Keratinocyte (primary cell): ENCODE data around the gene FRMD4B. TPM values are rescaled to one million over a fixed set of nuclear protein-coding genes. Genes with fewer than 3 reads are reported as not detected.

Experiments
- DNase-seq: peaks from one replicate; pipeline ENCODE4 v3.0.0-alpha.2; 2011; ENCODE audit warnings: low read depth, missing footprints, low spot score
- FAIRE-seq: peaks from 2 replicates; lab custom pipeline; 2011; peaks lifted over from hg19 to GRCh38; lab: Jason Lieb, UNC
- H2AFZ ChIP-seq: 2 replicates; pipeline ENCODE4 v1.6.0; 2012; ENCODE audit warnings: low read length, control low read depth, inconsistent platforms; ENCODE audit not compliant: control insufficient read depth
- H3K27ac ChIP-seq: 2 replicates; pipeline ENCODE4 v1.5.1; 2011; ENCODE audit warnings: low read length; ENCODE audit not compliant: control insufficient read depth, insufficient read depth
- H3K27me3 ChIP-seq: 3 replicates; pipeline ENCODE4 v1.6.0; 2011; ENCODE audit warnings: low read length; ENCODE audit not compliant: control insufficient read depth, insufficient read depth; ENCODE audit errors: extremely low read depth
- H3K36me3 ChIP-seq, 2 experiments: 2 replicates in 1 of 2; 3 replicates in 1 of 2; pipeline ENCODE4 v1.5.1; 2011; ENCODE audit warnings: low read length in 2 of 2, mild to moderate bottlenecking in 1 of 2; ENCODE audit not compliant: control insufficient read depth in 2 of 2, insufficient read depth in 2 of 2; ENCODE audit errors: extremely low read depth in 1 of 2
- H3K4me1 ChIP-seq: 3 replicates; pipeline ENCODE4 v1.5.1; 2011; ENCODE audit warnings: low read length; ENCODE audit not compliant: control insufficient read depth, insufficient read depth; ENCODE audit errors: extremely low read depth
- H3K4me2 ChIP-seq: 3 replicates; pipeline ENCODE4 v1.6.0; 2011; ENCODE audit warnings: low read depth, low read length; ENCODE audit not compliant: control insufficient read depth, insufficient read depth; ENCODE audit errors: extremely low read depth
- H3K4me3 ChIP-seq, 3 experiments: fragments of 200-600 bp in 1 of 3; sonication (generic) in 1 of 3; 2 replicates in 2 of 3; 3 replicates in 1 of 3; pipeline ENCODE4 v1.5.1; 2011 to 2016; ENCODE audit warnings: low read length in 3 of 3, mild to moderate bottlenecking in 3 of 3, control low read depth in 2 of 3, inconsistent platforms in 1 of 3, low read depth in 1 of 3, mixed read lengths in 1 of 3, mixed run types in 1 of 3, moderate library complexity in 1 of 3; ENCODE audit not compliant: control insufficient read depth in 2 of 3, insufficient read depth in 2 of 3; ENCODE audit errors: extremely low read depth in 1 of 3
- H3K79me2 ChIP-seq: 2 replicates; pipeline ENCODE4 v1.6.0; 2012; ENCODE audit warnings: low read length; ENCODE audit not compliant: control insufficient read depth, insufficient read depth
- H3K9ac ChIP-seq: 3 replicates; pipeline ENCODE4 v1.6.0; 2011; ENCODE audit warnings: low read length; ENCODE audit not compliant: control insufficient read depth, insufficient read depth; ENCODE audit errors: extremely low read depth
- H3K9me1 ChIP-seq: 3 replicates; pipeline ENCODE4 v1.6.0; 2011; ENCODE audit warnings: low read length; ENCODE audit not compliant: control insufficient read depth, insufficient read depth; ENCODE audit errors: extremely low read depth
- H3K9me3 ChIP-seq: 2 replicates; pipeline ENCODE4 v1.5.1; 2012; ENCODE audit warnings: low read depth, low read length; ENCODE audit not compliant: control insufficient read depth
- H4K20me1 ChIP-seq: 3 replicates; pipeline ENCODE4 v1.6.0; 2011; ENCODE audit warnings: low read length; ENCODE audit not compliant: control insufficient read depth, insufficient read depth; ENCODE audit errors: extremely low read depth
- CTCF ChIP-seq, 3 experiments: IDR thresholded peaks in 1 of 3; conservative IDR thresholded peaks in 1 of 3; optimal IDR thresholded peaks in 1 of 3; 2 replicates in 2 of 3; 3 replicates in 1 of 3; pipeline versions ENCODE3 to v1.5.1; 2011; ENCODE audit warnings: low read length in 3 of 3, mild to moderate bottlenecking in 3 of 3, moderate library complexity in 2 of 3, control low read depth in 1 of 3, inconsistent platforms in 1 of 3; ENCODE audit not compliant: insufficient read depth in 2 of 3; ENCODE audit errors: extremely low read depth in 1 of 3
- EZH2 ChIP-seq: IDR thresholded peaks from one replicate; pipeline ENCODE4 v1.6.1; 2012; ENCODE audit warnings: inconsistent platforms, mild to moderate bottlenecking, low read length, moderate library complexity
- dilution Hi-C: fragments of 300-500 bp; cut with MboI; formaldehyde crosslinking; loops from one replicate; pipeline ENCODE4 v1.7.0; 2020; ENCODE audit warnings: low sequenced_read_pairs; ENCODE audit not compliant: extremely low pct_ligation_motif_present
- polyA plus RNA-seq, 5 experiments: library from polyadenylated mRNA; depleted of rRNA in 3 of 5; stranded (reverse) in 3 of 5; stranded (forward) in 1 of 5; unstranded in 1 of 5; fragments of >200 nt; gene quantifications; 1 replicate in 1 of 5; 2 replicates in 3 of 5; 3 replicates in 1 of 5; pipeline versions ENCODE4 v1.2.1 to v1.2.3, GENCODE V29; 2011 to 2012; ENCODE audit warnings: missing spikeins in 2 of 5, low read depth in 1 of 5, low replicate concordance in 1 of 5

FRMD4B gene
- polyA plus RNA-seq, 1 donor (not counting 4 experiments of a cell fraction or from before 2014, with no cell fraction given): 48.3 TPM

GRCh38 chr3:69193749-69194148 lies 192.1 kb downstream of the FRMD4B start:
- peak; percentile 59 for FAIRE-seq
- peaks cover 32 to 57% of the 10 kb centered on the region in 2 experiments for H3K36me3 ChIP-seq

GRCh38 chr3:69191516-69191915 lies 194.4 kb downstream of the FRMD4B start:
- H3K9ac ChIP-seq: no peak overlapping the region
- no peaks in the 10 kb centered on the region for H3K9me3 ChIP-seq
- no peak for TF ChIP-seq EZH2
- TF ChIP-seq CTCF (optimal IDR thresholded peaks at IDR 0.05 in 1 of 3, IDR thresholded peaks at IDR 0.05 in 1 of 3, conservative IDR thresholded peaks at IDR 0.05 in 1 of 3; ENCODE audit: extremely low read depth in 1 of 3, insufficient read depth in 2 of 3, low read length in 3 of 3): no peak
- no peak overlapping the region for H3K4me3 ChIP-seq
- H3K4me2 ChIP-seq: no peak overlapping the region
- no peaks in the 10 kb centered on the region for H3K4me1 ChIP-seq
- H3K27me3 ChIP-seq: no peaks in the 10 kb centered on the region
- peaks cover 29 to 40% of the 10 kb centered on the region in 2 experiments for H3K36me3 ChIP-seq
- H3K27ac ChIP-seq: no peak overlapping the region
- no peaks in the 10 kb centered on the region for H4K20me1 ChIP-seq
- H3K79me2 ChIP-seq: no peaks in the 10 kb centered on the region
- no peak overlapping the region for H2AFZ ChIP-seq
- no peak for FAIRE-seq
- DNase-seq: no peak
- no peaks in the 10 kb centered on the region for H3K9me1 ChIP-seq
- dilution Hi-C loops: no loop called here

More at GRCh38 chr3:69193749-69194148, 192.1 kb downstream of the FRMD4B start:
- Histone ChIP-seq H3K4me2 (no peak overlapping the region), H3K79me2 (no peaks in the 10 kb centered on the region), H2AFZ (no peak overlapping the region), H3K27ac (no peak overlapping the region), H3K9me3 (no peaks in the 10 kb centered on the region), H4K20me1 (no peaks in the 10 kb centered on the region), H3K9ac (no peak overlapping the region), H3K4me1 (no peaks in the 10 kb centered on the region), H3K9me1 (no peaks in the 10 kb centered on the region), H3K27me3 (no peaks in the 10 kb centered on the region), H3K4me3 (no peak overlapping the region)
- no peak for DNase-seq
- dilution Hi-C loops: no loop called here
- no peak for TF ChIP-seq EZH2
- TF ChIP-seq CTCF (optimal IDR thresholded peaks at IDR 0.05 in 1 of 3, IDR thresholded peaks at IDR 0.05 in 1 of 3, conservative IDR thresholded peaks at IDR 0.05 in 1 of 3; ENCODE audit: extremely low read depth in 1 of 3, insufficient read depth in 2 of 3, low read length in 3 of 3): no peak
